ENCODE results near the gene ARHGAP31. TPM values are rescaled to one million over a fixed set of nuclear protein-coding genes. Genes with fewer than 3 reads are reported as not detected.

Gene ARHGAP31
- total and polyA plus RNA-seq, 2 donors (not counting 1 experiment from before 2014, with no cell fraction given): 3.5 to 8.1 TPM

- H3K27ac ChIP-seq (ENCODE audit: insufficient read depth, low read length): no peak overlapping the region
- H3K9ac ChIP-seq (ENCODE audit: insufficient read depth, low read length): no peak overlapping the region
- no peak for TF ChIP-seq CTCF (conservative IDR thresholded peaks at IDR 0.05 in 1 of 2, IDR thresholded peaks at IDR 0.05 in 1 of 2; ENCODE audit: low read depth in 1 of 2, low read length in 2 of 2)
- TF ChIP-seq EZH2 (IDR thresholded peaks at IDR 0.05; ENCODE audit: low read length, missing control alignments): no peak
- H3K27me3 ChIP-seq (ENCODE audit: control insufficient read depth, insufficient read depth, low read length): no peaks in the 10 kb centered on the region
- H2AFZ ChIP-seq (ENCODE audit: low read length): no peak overlapping the region
- peak in 1 of 2 donors; percentile 23 for DNase-seq (ENCODE audit: low read depth in 2 of 2)
- no peaks in the 10 kb centered on the region for H4K20me1 ChIP-seq (ENCODE audit: control insufficient read depth, extremely low read depth, insufficient read depth, low read length)
- no peak overlapping the region for H3K4me2 ChIP-seq (ENCODE audit: extremely low read depth, insufficient read depth, low read length)
- H3K4me1 ChIP-seq (ENCODE audit: control insufficient read depth, extremely low read depth, insufficient read depth, low read length): no peaks in the 10 kb centered on the region
- H3K9me3 ChIP-seq (ENCODE audit: control insufficient read depth, insufficient read depth, low read depth, low read length): no peaks in the 10 kb centered on the region
- no peaks in the 10 kb centered on the region for H3K36me3 ChIP-seq (ENCODE audit: control insufficient read depth, insufficient read depth, low read length)
- H3K4me3 ChIP-seq (replicated peaks in 1 of 4; ENCODE audit: control extremely low read depth in 1 of 4, insufficient read depth in 1 of 4, low read depth in 3 of 4, low read length in 4 of 4): no peak overlapping the region
- H3K79me2 ChIP-seq (ENCODE audit: control insufficient read depth, insufficient read depth, low read length): no peaks in the 10 kb centered on the region
These were observed 62.5 kb downstream of the ARHGAP31 start for GRCh38 chr3:119356646-119357045.

- H3K27me3 ChIP-seq (ENCODE audit: control insufficient read depth, insufficient read depth, low read length): no peaks in the 10 kb centered on the region
- H3K9ac ChIP-seq (ENCODE audit: insufficient read depth, low read length): no peak overlapping the region
- no peaks in the 10 kb centered on the region for H4K20me1 ChIP-seq (ENCODE audit: control insufficient read depth, extremely low read depth, insufficient read depth, low read length)
- H3K79me2 ChIP-seq (ENCODE audit: control insufficient read depth, insufficient read depth, low read length): no peaks in the 10 kb centered on the region
- TF ChIP-seq CTCF (conservative IDR thresholded peaks at IDR 0.05 in 1 of 2, IDR thresholded peaks at IDR 0.05 in 1 of 2; ENCODE audit: low read depth in 1 of 2, low read length in 2 of 2) (no peak), EZH2 (IDR thresholded peaks at IDR 0.05; ENCODE audit: low read length, missing control alignments) (no peak)
- no peaks in the 10 kb centered on the region for H3K9me3 ChIP-seq (ENCODE audit: control insufficient read depth, insufficient read depth, low read depth, low read length)
- no peak overlapping the region for H3K27ac ChIP-seq (ENCODE audit: insufficient read depth, low read length)
- no peaks in the 10 kb centered on the region for H3K4me1 ChIP-seq (ENCODE audit: control insufficient read depth, extremely low read depth, insufficient read depth, low read length)
- H3K4me2 ChIP-seq (ENCODE audit: extremely low read depth, insufficient read depth, low read length): no peak overlapping the region
- no peaks in the 10 kb centered on the region for H3K36me3 ChIP-seq (ENCODE audit: control insufficient read depth, insufficient read depth, low read length)
- peak in 1 of 2 donors; percentile 20 for DNase-seq (ENCODE audit: low read depth in 2 of 2)
- no peak overlapping the region for H2AFZ ChIP-seq (ENCODE audit: low read length)
- H3K4me3 ChIP-seq (replicated peaks in 1 of 4; ENCODE audit: control extremely low read depth in 1 of 4, insufficient read depth in 1 of 4, low read depth in 3 of 4, low read length in 4 of 4): no peak overlapping the region
These were observed 63.0 kb downstream of the ARHGAP31 start for GRCh38 chr3:119357190-119357589.

GRCh38 chr3:119359476-119360326 is 65.5 kb downstream of the ARHGAP31 start:
- Histone ChIP-seq H3K27me3 (ENCODE audit: control insufficient read depth, insufficient read depth, low read length) (no peaks in the 10 kb centered on the region), H4K20me1 (ENCODE audit: control insufficient read depth, extremely low read depth, insufficient read depth, low read length) (no peaks in the 10 kb centered on the region), H3K4me3 (replicated peaks in 1 of 4; ENCODE audit: control extremely low read depth in 1 of 4, insufficient read depth in 1 of 4, low read depth in 3 of 4, low read length in 4 of 4) (no peak overlapping the region), H2AFZ (ENCODE audit: low read length) (no peak overlapping the region), H3K4me1 (ENCODE audit: control insufficient read depth, extremely low read depth, insufficient read depth, low read length) (no peaks in the 10 kb centered on the region), H3K27ac (ENCODE audit: insufficient read depth, low read length) (no peak overlapping the region), H3K79me2 (ENCODE audit: control insufficient read depth, insufficient read depth, low read length) (no peaks in the 10 kb centered on the region), H3K4me2 (ENCODE audit: extremely low read depth, insufficient read depth, low read length) (no peak overlapping the region), H3K9ac (ENCODE audit: insufficient read depth, low read length) (no peak overlapping the region), H3K9me3 (ENCODE audit: control insufficient read depth, insufficient read depth, low read depth, low read length) (no peaks in the 10 kb centered on the region), H3K36me3 (ENCODE audit: control insufficient read depth, insufficient read depth, low read length) (no peaks in the 10 kb centered on the region)
- DNase-seq (ENCODE audit: low read depth in 2 of 2): no peak
- no peak for TF ChIP-seq EZH2 (IDR thresholded peaks at IDR 0.05; ENCODE audit: low read length, missing control alignments)
- TF ChIP-seq CTCF (conservative IDR thresholded peaks at IDR 0.05 in 1 of 2, IDR thresholded peaks at IDR 0.05 in 1 of 2; ENCODE audit: low read depth in 1 of 2, low read length in 2 of 2): no peak
